Endothelial cell (in vitro differentiated cells): Measurements from ENCODE around the gene EMD. TPM values are rescaled to one million over a fixed set of nuclear protein-coding genes. Genes with fewer than 3 reads are reported as not detected.

ENCODE experiments used
- DNase-seq: peaks from one replicate; pipeline ENCODE4 v3.0.0; 2021; ENCODE audit warnings: low spot score
- H3K27ac Mint-ChIP-seq: one replicate; pipeline ENCODE4 v1.8.0; 2021; ENCODE audit warnings: mixed read lengths, inconsistent platforms; ENCODE audit not compliant: unreplicated experiment
- H3K27me3 Mint-ChIP-seq: one replicate; pipeline ENCODE4 v1.8.0; 2021; ENCODE audit warnings: mild to moderate bottlenecking, moderate library complexity, mixed read lengths, inconsistent platforms; ENCODE audit not compliant: unreplicated experiment
- H3K36me3 Mint-ChIP-seq: one replicate; pipeline ENCODE4 v1.8.0; 2021; ENCODE audit warnings: mild to moderate bottlenecking, low read depth, mixed read lengths, inconsistent platforms; ENCODE audit not compliant: unreplicated experiment
- H3K4me1 Mint-ChIP-seq: one replicate; pipeline ENCODE4 v1.8.0; 2021; ENCODE audit warnings: mild to moderate bottlenecking, mixed read lengths, inconsistent platforms; ENCODE audit not compliant: unreplicated experiment
- H3K4me3 Mint-ChIP-seq: one replicate; pipeline ENCODE4 v1.8.0; 2021; ENCODE audit warnings: mild to moderate bottlenecking, mixed read lengths, inconsistent platforms; ENCODE audit not compliant: unreplicated experiment
- H3K9me3 Mint-ChIP-seq: one replicate; pipeline ENCODE4 v1.8.0; 2021; ENCODE audit warnings: mixed read lengths, inconsistent platforms; ENCODE audit not compliant: unreplicated experiment
- CTCF ChIP-seq: fragments of 200-600 bp; sonication (generic); IDR thresholded peaks from one replicate; pipeline ENCODE4 v1.5.0; 2021; ENCODE audit warnings: antibody characterized with exemption; ENCODE audit not compliant: unreplicated experiment
- total RNA-seq: library from RNA; stranded (reverse); fragmentation: NEBNext Ultra II Directional; extraction: Animal tissue kit (Norgen Biotek cat#: 25700); gene quantifications from one replicate; pipeline ENCODE4 v1.2.1, GENCODE V29; 2021; ENCODE audit not compliant: unreplicated experiment

The EMD gene
- total RNA-seq, 1 donor from 2014 or later, result 44.7 TPM

GRCh38 chrX:154419688-154420401 lies 40.8 kb downstream of the EMD start:
- Mint-ChIP-seq H3K36me3 (peaks cover 3% of the 10 kb centered on the region), H3K4me3 (no peak overlapping the region), H3K4me1 (peaks cover 7% of the 10 kb centered on the region), H3K9me3 (no peaks in the 10 kb centered on the region), H3K27ac (no peak overlapping the region), H3K27me3 (peaks cover 2% of the 10 kb centered on the region)
- TF ChIP-seq CTCF, result no peak
- no peak for DNase-seq

GRCh38 chrX:154420402-154420756 lies 41.3 kb downstream of the EMD start:
- Mint-ChIP-seq H3K9me3 (no peaks in the 10 kb centered on the region), H3K27me3 (peaks cover 2% of the 10 kb centered on the region), H3K36me3 (peaks cover 3% of the 10 kb centered on the region), H3K4me1 (peaks cover 7% of the 10 kb centered on the region), H3K4me3 (no peak overlapping the region), H3K27ac (no peak overlapping the region)
- no peak for DNase-seq
- TF ChIP-seq CTCF, result no peak

- no peak for DNase-seq
- H3K27me3 Mint-ChIP-seq, result peaks cover 5% of the 10 kb centered on the region
- H3K36me3 Mint-ChIP-seq, result peaks cover 5% of the 10 kb centered on the region
- peaks cover 25% of the 10 kb centered on the region for H3K4me1 Mint-ChIP-seq
- TF ChIP-seq CTCF, result no peak
- no peak overlapping the region for H3K4me3 Mint-ChIP-seq
- no peaks in the 10 kb centered on the region for H3K9me3 Mint-ChIP-seq
- H3K27ac Mint-ChIP-seq, result no peak overlapping the region
Observed at GRCh38 chrX:154426916-154427770, 48.0 kb downstream of the EMD start.

- Mint-ChIP-seq H3K36me3 (peaks cover 9% of the 10 kb centered on the region), H3K4me1 (peaks cover 25% of the 10 kb centered on the region), H3K27me3 (peaks cover 8% of the 10 kb centered on the region), H3K9me3 (no peaks in the 10 kb centered on the region), H3K4me3 (peak within 1 kb of the TSS; percentile 83), H3K27ac (no peak within 1 kb of the TSS)
- TF ChIP-seq CTCF, result no peak
- DNase-seq, result peak; percentile 82
Observed at GRCh38 chrX:154428176-154429171, 49.4 kb downstream of the EMD start, which contains the start of gene ATP6AP1. Gene ATP6AP1 (plus strand): TSS chrX:154428677. CDS start chrX:154428693, 16 bp downstream.
